GM12874 (cell line): ENCODE data around the gene RASSF5.

Source experiments
- TF ChIP-seq, protein P1 (sequence below): IDR thresholded peaks from 2 replicates; pipeline ENCODE4 v1.5.1; 2011; ENCODE audit warnings: low read depth, mild to moderate bottlenecking, control low read depth, low read length, moderate library complexity; ENCODE audit not compliant: insufficient read depth

Gene RASSF5

DNA sequence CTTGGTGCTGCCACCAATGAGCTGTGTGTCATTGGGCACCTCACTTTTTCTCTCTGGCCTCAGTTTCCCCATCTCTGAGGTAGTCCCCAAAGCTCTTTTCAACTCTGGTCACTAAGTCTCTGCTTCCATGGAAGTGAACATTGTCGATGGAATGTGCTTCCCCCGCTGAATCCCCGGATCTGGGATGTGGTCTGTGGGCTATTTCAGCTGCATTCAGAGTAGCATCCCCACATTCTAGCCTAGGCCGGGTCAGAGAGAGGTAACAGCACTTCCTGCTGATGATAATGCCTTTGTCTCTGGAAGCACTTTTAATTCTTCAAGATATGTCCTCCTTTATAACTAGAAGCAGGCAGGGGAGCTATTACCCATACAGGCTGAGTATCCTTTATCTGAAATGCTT is 29.8 kb downstream of the RASSF5 start:
- TF ChIP-seq, protein P1, sequence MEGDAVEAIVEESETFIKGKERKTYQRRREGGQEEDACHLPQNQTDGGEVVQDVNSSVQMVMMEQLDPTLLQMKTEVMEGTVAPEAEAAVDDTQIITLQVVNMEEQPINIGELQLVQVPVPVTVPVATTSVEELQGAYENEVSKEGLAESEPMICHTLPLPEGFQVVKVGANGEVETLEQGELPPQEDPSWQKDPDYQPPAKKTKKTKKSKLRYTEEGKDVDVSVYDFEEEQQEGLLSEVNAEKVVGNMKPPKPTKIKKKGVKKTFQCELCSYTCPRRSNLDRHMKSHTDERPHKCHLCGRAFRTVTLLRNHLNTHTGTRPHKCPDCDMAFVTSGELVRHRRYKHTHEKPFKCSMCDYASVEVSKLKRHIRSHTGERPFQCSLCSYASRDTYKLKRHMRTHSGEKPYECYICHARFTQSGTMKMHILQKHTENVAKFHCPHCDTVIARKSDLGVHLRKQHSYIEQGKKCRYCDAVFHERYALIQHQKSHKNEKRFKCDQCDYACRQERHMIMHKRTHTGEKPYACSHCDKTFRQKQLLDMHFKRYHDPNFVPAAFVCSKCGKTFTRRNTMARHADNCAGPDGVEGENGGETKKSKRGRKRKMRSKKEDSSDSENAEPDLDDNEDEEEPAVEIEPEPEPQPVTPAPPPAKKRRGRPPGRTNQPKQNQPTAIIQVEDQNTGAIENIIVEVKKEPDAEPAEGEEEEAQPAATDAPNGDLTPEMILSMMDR = no peak

DNA sequence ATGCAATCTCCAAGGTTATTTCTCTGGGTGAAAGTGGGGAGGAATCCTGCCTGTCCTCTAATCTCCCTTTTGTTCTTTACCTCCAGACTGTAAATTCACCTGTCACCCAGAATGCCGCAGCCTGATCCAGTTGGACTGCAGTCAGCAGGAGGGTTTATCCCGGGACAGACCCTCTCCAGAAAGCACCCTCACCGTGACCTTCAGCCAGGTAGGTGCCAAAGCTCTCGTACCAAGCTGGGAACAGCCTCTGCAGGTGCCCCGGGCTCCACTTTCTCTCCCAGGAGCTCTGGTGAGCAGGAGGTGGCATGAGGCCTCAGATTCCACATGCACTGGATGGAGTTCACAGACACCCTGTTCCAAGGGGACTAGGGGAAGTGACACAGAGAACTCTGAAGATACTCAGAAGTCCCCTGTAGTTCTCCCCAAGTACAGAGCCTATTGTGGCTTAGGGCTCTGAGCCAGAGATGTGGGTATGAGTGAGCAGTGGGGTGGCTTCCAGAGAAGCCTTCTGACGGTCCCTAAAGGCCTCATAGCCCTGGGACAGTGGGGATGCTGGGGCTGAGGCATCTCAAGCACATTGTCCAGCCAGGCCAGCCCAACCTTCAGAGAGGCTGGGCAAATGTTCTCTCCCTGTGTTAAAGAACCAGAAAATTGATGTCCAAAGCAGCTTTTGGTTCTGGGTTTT is 30.9 kb downstream of the RASSF5 start:
- TF ChIP-seq, protein P1 = no peak

- TF ChIP-seq, protein P1 = no peak
Observed at GRCh38 chr1:206538901-206539640, 31.7 kb downstream of the RASSF5 start.

DNA sequence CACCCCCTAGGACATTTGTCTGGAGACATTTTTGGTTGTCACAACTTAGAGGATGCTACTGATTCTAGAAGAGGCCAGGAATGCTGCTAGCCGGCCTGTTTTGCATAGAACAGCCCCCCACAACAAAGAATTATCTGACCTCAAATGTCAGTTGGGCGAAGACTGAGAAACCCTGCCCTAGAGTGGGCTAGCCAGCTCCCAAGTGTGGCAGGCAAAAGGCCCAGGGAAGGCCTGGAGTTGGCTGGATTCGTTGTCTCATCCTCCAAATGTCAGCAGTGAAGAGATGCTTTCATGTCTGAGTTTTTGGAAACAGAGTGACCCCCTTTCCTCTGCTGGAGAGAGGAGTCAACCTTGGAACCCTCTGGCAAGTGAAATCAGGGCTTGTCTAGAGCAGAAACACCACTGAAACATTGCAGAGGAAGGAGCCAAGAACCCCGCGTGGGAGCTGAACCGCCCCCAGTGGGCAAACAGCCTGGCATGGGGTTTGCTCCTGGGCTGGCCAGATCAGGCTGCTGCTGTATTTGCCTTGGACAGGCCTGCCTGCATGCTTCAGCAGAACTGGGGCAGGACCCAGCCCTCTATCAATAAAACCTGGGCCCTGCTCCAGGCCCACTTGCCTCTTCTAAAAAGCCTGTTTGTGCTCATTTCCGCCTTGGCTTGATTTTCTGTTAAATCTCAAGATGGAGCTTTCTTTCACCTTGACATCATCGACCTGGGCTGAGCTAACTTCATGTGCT is 32.9 kb downstream of the RASSF5 start:
- TF ChIP-seq, protein P1 = no peak

DNA sequence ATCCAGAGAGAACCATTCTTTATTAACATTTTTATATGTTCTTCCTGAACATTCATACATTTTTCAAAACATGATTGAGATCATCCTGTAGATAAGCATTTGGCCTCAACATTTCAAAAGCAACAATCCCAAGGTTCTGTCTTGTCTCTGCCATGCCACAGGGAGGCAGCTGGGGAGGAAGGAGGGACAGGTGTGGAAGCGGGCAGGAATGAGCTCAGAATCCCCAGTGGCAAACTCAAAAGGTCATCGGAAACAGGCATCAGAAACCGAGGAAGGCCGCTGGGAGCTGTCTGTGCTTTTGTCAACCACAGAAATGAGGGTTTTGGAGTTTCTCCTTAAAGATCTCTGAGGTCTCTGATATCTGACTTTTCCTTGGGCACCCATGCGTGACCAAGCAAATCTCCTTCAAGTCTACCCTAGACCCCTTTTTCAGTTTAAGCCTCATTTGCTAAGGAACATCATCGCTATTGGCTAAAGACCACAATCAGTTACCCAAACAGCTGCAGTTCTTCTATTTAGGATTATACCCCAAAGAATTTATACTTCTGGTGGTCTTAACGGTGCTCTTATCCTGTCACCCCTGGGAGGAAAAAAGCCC is 34.0 kb downstream of the RASSF5 start:
- TF ChIP-seq, protein P1 = no peak

DNA sequence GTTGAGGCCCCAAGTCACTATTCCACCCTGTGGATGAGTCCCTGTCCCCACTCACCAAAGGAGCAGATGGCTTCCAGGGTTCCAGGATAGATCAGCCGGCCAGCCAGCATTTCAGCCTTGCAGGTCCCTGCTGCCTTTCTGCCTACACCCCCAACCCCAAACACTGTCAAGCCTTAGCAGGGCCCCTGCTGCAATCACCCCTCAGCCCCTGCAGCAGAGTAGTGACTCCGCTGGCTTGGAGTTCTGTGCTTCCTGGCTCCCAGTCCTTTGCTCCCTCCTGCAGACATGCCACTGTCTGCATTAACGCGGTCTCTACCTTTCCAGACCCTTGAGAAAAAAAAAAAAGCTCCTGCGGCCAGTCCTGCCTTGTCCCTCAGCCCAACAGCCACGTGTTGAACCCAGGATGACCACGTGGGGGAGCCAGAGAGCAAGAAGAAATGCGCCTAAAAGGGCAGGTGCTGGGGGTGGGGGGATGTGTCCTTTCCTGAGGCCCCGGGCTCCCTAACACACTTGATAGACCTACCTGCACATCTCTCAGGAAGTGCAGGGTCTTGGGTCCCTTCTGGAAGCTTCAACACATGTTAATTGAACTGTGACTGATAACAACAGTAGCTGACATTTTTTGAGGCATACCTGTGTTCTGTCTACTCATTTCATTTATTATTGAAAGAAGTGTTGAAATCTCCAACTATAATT is 37.4 kb downstream of the RASSF5 start:
- TF ChIP-seq, protein P1 = peak; percentile 90

- TF ChIP-seq, protein P1 = no peak
Observed at GRCh38 chr1:206545351-206545750, 38.0 kb downstream of the RASSF5 start.
